ENCODE data around the gene WASF3.

Gene WASF3

GRCh38 chr13:26584713-26585112 is 27.2 kb downstream of the WASF3 start:
- H3K27ac ChIP-seq = no peak overlapping the region
- DNase-seq (ENCODE audit: low read depth, low spot score) = no peak

- no peak for DNase-seq (ENCODE audit: low read depth, low spot score)
- H3K27ac ChIP-seq = no peak overlapping the region
These were observed 27.7 kb downstream of the WASF3 start for GRCh38 chr13:26585136-26585535.

- DNase-seq (ENCODE audit: low read depth, low spot score) = no peak
- H3K27ac ChIP-seq = no peak overlapping the region
These were observed 29.8 kb downstream of the WASF3 start for GRCh38 chr13:26587251-26587650.

- DNase-seq (ENCODE audit: low read depth, low spot score) = no peak
- no peak overlapping the region for H3K27ac ChIP-seq
These were observed 31.7 kb downstream of the WASF3 start for GRCh38 chr13:26589226-26589625.

- DNase-seq (ENCODE audit: low read depth, low spot score) = no peak
- H3K27ac ChIP-seq = no peak overlapping the region
These were observed 32.3 kb downstream of the WASF3 start for GRCh38 chr13:26589754-26590153.

GRCh38 chr13:26590379-26590778 is 32.9 kb downstream of the WASF3 start:
- no peak overlapping the region for H3K27ac ChIP-seq
- no peak for DNase-seq (ENCODE audit: low read depth, low spot score)

- no peak for DNase-seq (ENCODE audit: low read depth, low spot score)
- no peak overlapping the region for H3K27ac ChIP-seq
These were observed 33.5 kb downstream of the WASF3 start for GRCh38 chr13:26590951-26591350.

GRCh38 chr13:26591672-26592071 is 34.2 kb downstream of the WASF3 start:
- no peak for DNase-seq (ENCODE audit: low read depth, low spot score)
- no peak overlapping the region for H3K27ac ChIP-seq

GRCh38 chr13:26593661-26594060 is 36.2 kb downstream of the WASF3 start:
- no peak overlapping the region for H3K27ac ChIP-seq
- no peak for DNase-seq (ENCODE audit: low read depth, low spot score)

GRCh38 chr13:26594363-26594762 is 36.9 kb downstream of the WASF3 start:
- no peak for DNase-seq (ENCODE audit: low read depth, low spot score)
- H3K27ac ChIP-seq = no peak overlapping the region

- H3K27ac ChIP-seq = no peak overlapping the region
- no peak for DNase-seq (ENCODE audit: low read depth, low spot score)
These were observed 39.0 kb downstream of the WASF3 start for GRCh38 chr13:26596458-26596857.

- no peak overlapping the region for H3K27ac ChIP-seq
- DNase-seq (ENCODE audit: low read depth, low spot score) = no peak
These were observed 41.9 kb downstream of the WASF3 start for GRCh38 chr13:26599403-26599802.

- DNase-seq (ENCODE audit: low read depth, low spot score) = no peak
- no peak overlapping the region for H3K27ac ChIP-seq
These were observed 42.4 kb downstream of the WASF3 start for GRCh38 chr13:26599860-26600259.

GRCh38 chr13:26600343-26600742 is 42.9 kb downstream of the WASF3 start:
- H3K27ac ChIP-seq = no peak overlapping the region
- no peak for DNase-seq (ENCODE audit: low read depth, low spot score)

GRCh38 chr13:26601669-26602068 is 44.2 kb downstream of the WASF3 start:
- DNase-seq (ENCODE audit: low read depth, low spot score) = no peak
- H3K27ac ChIP-seq = no peak overlapping the region

- no peak for DNase-seq (ENCODE audit: low read depth, low spot score)
- H3K27ac ChIP-seq = no peak overlapping the region
These were observed 45.3 kb downstream of the WASF3 start for GRCh38 chr13:26602783-26603182.

- H3K27ac ChIP-seq = no peak overlapping the region
- no peak for DNase-seq (ENCODE audit: low read depth, low spot score)
These were observed 47.5 kb downstream of the WASF3 start for GRCh38 chr13:26604784-26605545.

GRCh38 chr13:26605845-26606244 is 48.4 kb downstream of the WASF3 start:
- DNase-seq (ENCODE audit: low read depth, low spot score) = no peak

GRCh38 chr13:26606631-26607030 is 49.1 kb downstream of the WASF3 start:
- DNase-seq (ENCODE audit: low read depth, low spot score) = no peak

More at GRCh38 chr13:26605845-26606244, 48.4 kb downstream of the WASF3 start:
- no peak overlapping the region for H3K27ac ChIP-seq

GRCh38 chr13:26614721-26615120 is 57.2 kb downstream of the WASF3 start:
- H3K27ac ChIP-seq = no peak overlapping the region
- no peak for DNase-seq (ENCODE audit: low read depth, low spot score)

More at GRCh38 chr13:26606631-26607030, 49.1 kb downstream of the WASF3 start:
- H3K27ac ChIP-seq = no peak overlapping the region

GRCh38 chr13:26616126-26616525 is 58.6 kb downstream of the WASF3 start:
- peak overlapping the region; percentile 75 for H3K27ac ChIP-seq
- DNase-seq (ENCODE audit: low read depth, low spot score) = peak; percentile 52

GRCh38 chr13:26618726-26619125 is 61.2 kb downstream of the WASF3 start:
- H3K27ac ChIP-seq = no peak overlapping the region
- no peak for DNase-seq (ENCODE audit: low read depth, low spot score)
